ENCODE results near the gene ERMARD. TPM values are rescaled to one million over a fixed set of nuclear protein-coding genes. Genes with fewer than 3 reads are reported as not detected.

The ERMARD gene
- polyA plus RNA-seq, 1 experiment, result 31.8 TPM

DNA sequence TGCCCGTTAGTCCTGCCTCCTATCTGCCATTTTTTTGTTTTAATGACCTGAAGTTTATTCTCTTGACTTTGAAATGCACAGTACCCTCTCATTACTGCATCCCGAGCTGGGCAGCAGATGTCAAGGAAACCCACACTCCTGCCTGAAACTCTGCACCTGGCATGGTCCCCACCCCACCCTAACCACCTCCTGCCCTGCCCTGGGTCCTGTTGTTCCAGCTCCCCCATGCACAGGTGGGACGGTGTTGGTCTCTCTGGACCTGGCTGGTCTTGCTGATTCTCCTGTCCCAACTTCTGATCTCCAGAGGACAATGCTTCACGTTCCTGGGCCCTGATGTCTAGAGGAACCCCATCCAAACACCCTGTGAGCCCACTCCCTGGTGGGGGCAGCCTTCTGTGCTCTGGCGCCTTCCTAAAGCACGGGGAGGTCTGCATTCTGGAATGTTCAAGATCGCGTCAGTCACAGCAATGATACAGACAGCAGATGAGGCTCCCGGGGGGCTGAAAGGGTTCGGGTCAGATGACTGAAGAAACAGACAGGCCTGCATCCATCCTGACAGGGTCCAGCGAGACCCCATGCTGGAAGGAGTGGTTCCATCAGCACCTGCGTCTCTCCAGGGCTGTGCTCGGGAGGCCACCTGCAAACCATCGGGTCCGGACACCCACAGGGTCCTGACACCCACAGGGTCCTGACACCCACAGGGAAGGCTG is 73.6 kb downstream of the ERMARD start:
- no peaks in the 10 kb centered on the region for H3K36me3 ChIP-seq (ENCODE audit: control insufficient read depth, insufficient read depth, low read length)
- TF ChIP-seq, protein P1, sequence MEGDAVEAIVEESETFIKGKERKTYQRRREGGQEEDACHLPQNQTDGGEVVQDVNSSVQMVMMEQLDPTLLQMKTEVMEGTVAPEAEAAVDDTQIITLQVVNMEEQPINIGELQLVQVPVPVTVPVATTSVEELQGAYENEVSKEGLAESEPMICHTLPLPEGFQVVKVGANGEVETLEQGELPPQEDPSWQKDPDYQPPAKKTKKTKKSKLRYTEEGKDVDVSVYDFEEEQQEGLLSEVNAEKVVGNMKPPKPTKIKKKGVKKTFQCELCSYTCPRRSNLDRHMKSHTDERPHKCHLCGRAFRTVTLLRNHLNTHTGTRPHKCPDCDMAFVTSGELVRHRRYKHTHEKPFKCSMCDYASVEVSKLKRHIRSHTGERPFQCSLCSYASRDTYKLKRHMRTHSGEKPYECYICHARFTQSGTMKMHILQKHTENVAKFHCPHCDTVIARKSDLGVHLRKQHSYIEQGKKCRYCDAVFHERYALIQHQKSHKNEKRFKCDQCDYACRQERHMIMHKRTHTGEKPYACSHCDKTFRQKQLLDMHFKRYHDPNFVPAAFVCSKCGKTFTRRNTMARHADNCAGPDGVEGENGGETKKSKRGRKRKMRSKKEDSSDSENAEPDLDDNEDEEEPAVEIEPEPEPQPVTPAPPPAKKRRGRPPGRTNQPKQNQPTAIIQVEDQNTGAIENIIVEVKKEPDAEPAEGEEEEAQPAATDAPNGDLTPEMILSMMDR (IDR thresholded peaks at IDR 0.05; ENCODE audit: insufficient read depth, low read depth, low read length), result no peak
- DNase-seq (ENCODE audit: low read depth), result no peak
- H3K4me3 ChIP-seq (ENCODE audit: low read depth, low read length), result no peak overlapping the region
- POLR2A ChIA-PET, result no interaction called here
- CTCF ChIA-PET, result interaction anchor here (4.2 kb wide), 1 partner anchor 7 kb away, joined by 23 read pairs; no protein-coding TSS in a partner anchor
- H3K27me3 ChIP-seq (ENCODE audit: control insufficient read depth, insufficient read depth, low read length), result no peaks in the 10 kb centered on the region; the same call in 1 of the 2 replicates

DNA sequence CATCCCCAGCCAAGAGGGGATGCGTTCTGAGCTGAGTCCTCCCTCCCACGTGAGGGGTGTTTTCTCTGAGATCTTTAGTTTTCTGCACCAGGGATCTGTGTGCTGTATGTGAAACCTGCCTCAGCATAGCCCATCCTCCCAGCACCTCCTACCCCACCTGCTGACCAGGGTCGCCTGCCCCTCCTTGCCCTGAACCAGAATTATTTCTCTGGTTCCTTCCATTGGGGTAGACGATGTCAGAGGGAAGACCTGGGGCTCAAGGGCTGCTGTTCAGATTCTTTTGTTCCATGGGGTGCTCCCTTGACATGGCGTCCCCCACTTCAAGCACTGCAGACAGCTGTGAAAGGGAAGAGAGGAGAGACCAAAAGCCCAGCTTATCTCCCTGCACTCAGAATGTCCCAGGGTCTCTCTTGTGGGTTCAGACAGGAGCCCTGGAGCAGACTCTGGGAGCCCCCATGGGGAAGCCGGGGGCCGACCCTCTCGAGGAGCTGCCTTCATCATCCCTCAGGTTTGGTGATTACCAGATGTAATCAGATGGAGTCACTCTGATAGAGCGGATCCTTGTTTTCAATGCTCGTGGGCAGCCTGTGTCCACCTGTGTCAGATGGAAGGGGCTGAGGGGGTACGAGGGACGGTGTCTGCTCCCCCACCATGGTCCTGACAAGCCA is 74.3 kb downstream of the ERMARD start:
- Histone ChIP-seq H3K36me3 (ENCODE audit: control insufficient read depth, insufficient read depth, low read length) (no peaks in the 10 kb centered on the region), H3K27me3 (ENCODE audit: control insufficient read depth, insufficient read depth, low read length) (no peaks in the 10 kb centered on the region; the same call in 1 of the 2 replicates), H3K4me3 (ENCODE audit: low read depth, low read length) (no peak overlapping the region)
- no peak for DNase-seq (ENCODE audit: low read depth)
- TF ChIP-seq, protein P1 (IDR thresholded peaks at IDR 0.05; ENCODE audit: insufficient read depth, low read depth, low read length), result no peak
- ChIA-PET POLR2A (no interaction called here), CTCF (no interaction called here)

DNA sequence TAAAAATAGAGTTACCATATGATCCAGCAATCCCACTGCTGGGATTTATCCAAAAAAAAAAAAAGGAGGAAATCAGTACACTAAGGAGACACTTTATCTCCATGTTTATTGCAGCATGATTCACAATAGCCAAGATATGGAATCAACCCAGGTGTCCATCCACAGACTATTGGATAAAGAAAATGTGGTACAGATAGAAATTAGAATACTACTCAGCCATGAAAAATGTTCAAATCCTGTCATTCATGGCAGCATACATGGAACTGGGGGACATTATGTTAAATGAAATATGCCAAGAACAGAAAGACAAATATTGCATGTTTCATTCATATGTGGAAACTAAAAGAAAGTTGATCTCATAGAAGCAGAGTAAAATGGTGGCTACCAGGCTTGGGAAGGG is 75.3 kb downstream of the ERMARD start:
- CTCF ChIA-PET, result no interaction called here
- no peak for DNase-seq (ENCODE audit: low read depth)
- Histone ChIP-seq H3K36me3 (ENCODE audit: control insufficient read depth, insufficient read depth, low read length) (no peaks in the 10 kb centered on the region), H3K27me3 (ENCODE audit: control insufficient read depth, insufficient read depth, low read length) (no peaks in the 10 kb centered on the region; the same call in 1 of the 2 replicates), H3K4me3 (ENCODE audit: low read depth, low read length) (no peak overlapping the region)
- POLR2A ChIA-PET, result no interaction called here
- TF ChIP-seq, protein P1 (IDR thresholded peaks at IDR 0.05; ENCODE audit: insufficient read depth, low read depth, low read length), result no peak

DNA sequence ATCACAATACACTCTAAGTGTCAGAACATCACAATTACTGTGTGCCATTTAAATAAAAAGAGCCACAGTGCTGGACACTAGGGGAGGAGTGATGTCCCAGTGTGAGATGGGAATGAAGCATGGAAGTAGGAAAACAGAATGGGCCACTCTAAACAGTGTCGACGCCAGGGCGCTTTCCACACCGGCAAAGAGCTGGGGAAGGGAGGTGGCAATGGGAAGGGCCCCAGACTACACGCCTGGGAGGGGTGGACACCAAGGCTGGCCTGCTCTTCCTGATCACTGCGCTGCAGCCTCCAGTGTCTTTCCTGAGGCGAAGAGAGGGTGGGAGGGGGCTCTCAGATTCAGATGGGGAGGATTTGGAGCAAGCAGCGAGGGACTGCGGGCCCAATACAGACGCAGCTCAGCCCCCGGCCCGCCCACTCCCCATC is 75.9 kb downstream of the ERMARD start:
- no peaks in the 10 kb centered on the region; the same call in 1 of the 2 replicates for H3K27me3 ChIP-seq (ENCODE audit: control insufficient read depth, insufficient read depth, low read length)
- no peaks in the 10 kb centered on the region for H3K36me3 ChIP-seq (ENCODE audit: control insufficient read depth, insufficient read depth, low read length)
- DNase-seq (ENCODE audit: low read depth), result no peak
- TF ChIP-seq, protein P1 (IDR thresholded peaks at IDR 0.05; ENCODE audit: insufficient read depth, low read depth, low read length), result no peak
- POLR2A ChIA-PET, result no interaction called here
- H3K4me3 ChIP-seq (ENCODE audit: low read depth, low read length), result no peak overlapping the region
- CTCF ChIA-PET, result interaction anchor here (1.2 to 1.8 kb wide), 3 partner anchors 37 to 702 kb away, joined by 3 to 9 read pairs (median 6); no protein-coding TSS in a partner anchor

DNA sequence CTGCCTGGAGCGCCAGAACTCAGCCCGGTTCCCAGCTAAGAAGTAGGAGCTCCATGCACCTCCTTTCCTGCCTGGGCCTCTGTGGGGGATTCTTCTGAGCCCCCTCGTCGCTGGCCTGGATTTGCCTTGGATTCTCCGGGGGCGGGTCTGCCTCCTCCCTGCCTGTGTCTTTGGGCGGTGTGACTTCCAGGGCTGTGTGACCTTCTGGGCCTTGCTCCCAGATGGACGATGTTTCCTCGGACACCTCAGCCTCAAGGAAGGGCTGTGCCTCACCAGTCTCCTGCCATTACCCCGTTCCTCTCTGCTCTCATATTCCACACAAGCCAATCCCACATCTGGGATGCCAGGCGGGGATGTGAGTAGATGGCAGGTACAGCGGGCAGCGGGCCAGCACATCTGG is 76.8 kb downstream of the ERMARD start:
- Histone ChIP-seq H3K4me3 (ENCODE audit: low read depth, low read length) (no peak overlapping the region), H3K36me3 (ENCODE audit: control insufficient read depth, insufficient read depth, low read length) (no peaks in the 10 kb centered on the region), H3K27me3 (ENCODE audit: control insufficient read depth, insufficient read depth, low read length) (no peaks in the 10 kb centered on the region; the same call in 1 of the 2 replicates)
- ChIA-PET CTCF (interaction anchor here (1.2 to 1.8 kb wide), 3 partner anchors 38 to 701 kb away, joined by 3 to 9 read pairs (median 6); no protein-coding TSS in a partner anchor), POLR2A (no interaction called here)
- DNase-seq (ENCODE audit: low read depth), result no peak
- TF ChIP-seq, protein P1 (IDR thresholded peaks at IDR 0.05; ENCODE audit: insufficient read depth, low read depth, low read length), result no peak
